GM21576 (cell line): Measurements from ENCODE around the gene RELN.
"Not testable (repeated sequence)": the region's sequence is repeated elsewhere in the genome, so short reads cannot be mapped to it uniquely, and the experiment has no call there.

Source experiments
- ATAC-seq: cut with Tn5 transposase; IDR thresholded peaks from one replicate; pipeline ENCODE4 v1.9.1; 2021; ENCODE audit warnings: mild to moderate bottlenecking, moderate library complexity; ENCODE audit not compliant: unreplicated experiment

Gene RELN

GRCh38 chr7:103533761-103534160, 455.7 kb downstream of the RELN start:
- ATAC-seq: no peak

- ATAC-seq: no peak
Measured at GRCh38 chr7:103532955-103533354, 456.5 kb downstream of the RELN start.

- ATAC-seq: no peak
Measured at GRCh38 chr7:103528152-103528551, 461.3 kb downstream of the RELN start.

GRCh38 chr7:103525937-103526336, 463.5 kb downstream of the RELN start:
- ATAC-seq: no peak

- no peak for ATAC-seq
Measured at GRCh38 chr7:103524042-103524907, 465.2 kb downstream of the RELN start.

- ATAC-seq: no peak
Measured at GRCh38 chr7:103521937-103522336, 467.5 kb downstream of the RELN start.

GRCh38 chr7:103504505-103505135, 484.8 kb downstream of the RELN start:
- ATAC-seq: no peak

GRCh38 chr7:103501206-103501605, 488.3 kb downstream of the RELN start:
- no peak for ATAC-seq

- ATAC-seq: no peak
Measured at GRCh38 chr7:103499976-103500375, 489.5 kb downstream of the RELN start.

GRCh38 chr7:103487419-103487818, 502.0 kb downstream of the RELN start:
- ATAC-seq: no peak

GRCh38 chr7:103486873-103487272, 502.6 kb downstream of the RELN start:
- not testable (repeated sequence) for ATAC-seq

- ATAC-seq: no peak
Measured at GRCh38 chr7:103480771-103481170, 508.7 kb downstream of the RELN start.

- ATAC-seq: no peak
Measured at GRCh38 chr7:103474956-103475355, 514.5 kb downstream of the RELN start.

GRCh38 chr7:103469095-103469948, 520.1 kb downstream of the RELN start:
- ATAC-seq: no peak

GRCh38 chr7:103466814-103467213, 522.6 kb downstream of the RELN start:
- no peak for ATAC-seq

- no peak for ATAC-seq
Measured at GRCh38 chr7:103462358-103462757, 527.1 kb downstream of the RELN start.

- ATAC-seq: no peak
Measured at GRCh38 chr7:103447073-103447960, 542.1 kb downstream of the RELN start.

GRCh38 chr7:103446049-103446520, 543.4 kb downstream of the RELN start, which contains the start of gene SLC26A5:
TSS of gene SLC26A5 (minus strand) at chr7:103446207. CDS start at chr7:103421514, 24,693 bp downstream.
- peak; percentile 52 for ATAC-seq

GRCh38 chr7:103445228-103446048, 544.0 kb downstream of the RELN start:
- ATAC-seq: no peak
